Ramos (cell line): ENCODE measurements around the gene DUSP1.
"Not testable (repeated sequence)": the region's sequence is repeated elsewhere in the genome, so short reads cannot be mapped to it uniquely, and the experiment has no call there.

Experiments used
- in situ Hi-C: fragments of 300-500 bp; cut with MboI; formaldehyde crosslinking; loops from one replicate; pipeline ENCODE4 v1.14.3; 2022; ENCODE audit warnings: low sequenced_read_pairs; ENCODE audit not compliant: unreplicated experiment

DUSP1 gene

GRCh38 chr5:172770675-172771438 lies at the start of gene DUSP1:
Gene DUSP1, minus strand, starts transcription at chr5:172771195. Its CDS starts 243 bp downstream, at chr5:172770952.
- in situ Hi-C loops, result no loop called here

GRCh38 chr5:172820046-172820767 lies 49.2 kb upstream of the DUSP1 start:
- in situ Hi-C loops, result no loop called here

GRCh38 chr5:172819569-172819968 lies 48.6 kb upstream of the DUSP1 start:
- in situ Hi-C loops, result no loop called here

- in situ Hi-C loops, result no loop called here
Observed at GRCh38 chr5:172818081-172818480, 47.1 kb upstream of the DUSP1 start.

- in situ Hi-C loops, result no loop called here
Observed at GRCh38 chr5:172817664-172818063, 46.7 kb upstream of the DUSP1 start.

- in situ Hi-C loops, result no loop called here
Observed at GRCh38 chr5:172816925-172817562, 46.0 kb upstream of the DUSP1 start.

GRCh38 chr5:172815631-172816030 lies 44.6 kb upstream of the DUSP1 start:
- in situ Hi-C loops, result no loop called here

GRCh38 chr5:172810996-172811395 lies 40.0 kb upstream of the DUSP1 start:
- in situ Hi-C loops, result not testable (repeated sequence)

- in situ Hi-C loops, result no loop called here
Observed at GRCh38 chr5:172809774-172810173, 38.8 kb upstream of the DUSP1 start.

GRCh38 chr5:172807766-172808311 lies 36.8 kb upstream of the DUSP1 start:
- in situ Hi-C loops, result no loop called here

GRCh38 chr5:172806897-172807672 lies 36.1 kb upstream of the DUSP1 start:
- in situ Hi-C loops, result no loop called here

- in situ Hi-C loops, result no loop called here
Observed at GRCh38 chr5:172805736-172806255, 34.8 kb upstream of the DUSP1 start.

GRCh38 chr5:172805018-172805683 lies 34.2 kb upstream of the DUSP1 start:
- in situ Hi-C loops, result no loop called here

- in situ Hi-C loops, result no loop called here
Observed at GRCh38 chr5:172802567-172803176, 31.7 kb upstream of the DUSP1 start.

GRCh38 chr5:172802112-172802511 lies 31.1 kb upstream of the DUSP1 start:
- in situ Hi-C loops, result no loop called here

- in situ Hi-C loops, result no loop called here
Observed at GRCh38 chr5:172801179-172801671, 30.2 kb upstream of the DUSP1 start.

- in situ Hi-C loops, result no loop called here
Observed at GRCh38 chr5:172800088-172800551, 29.1 kb upstream of the DUSP1 start.

GRCh38 chr5:172799416-172799815 lies 28.4 kb upstream of the DUSP1 start:
- in situ Hi-C loops, result no loop called here
